Mononuclear cell (primary cell): ENCODE results near the gene C9orf78. TPM values are rescaled to one million over a fixed set of nuclear protein-coding genes. Genes with fewer than 3 reads are reported as not detected.

Experiments used
- H3K27me3 ChIP-seq: 2 replicates; pipeline ENCODE4 v1.6.0; 2011; ENCODE audit warnings: low read length, control low read depth; ENCODE audit not compliant: insufficient read depth
- H3K4me1 ChIP-seq: 2 replicates; pipeline ENCODE4 v1.5.1; 2011; ENCODE audit warnings: mild to moderate bottlenecking, low read length, control low read depth; ENCODE audit not compliant: insufficient read depth
- H3K4me3 ChIP-seq: 2 replicates; pipeline ENCODE4 v1.5.1; 2011; ENCODE audit warnings: mild to moderate bottlenecking, low read length, moderate library complexity
- H3K9me3 ChIP-seq: 2 replicates; pipeline ENCODE4 v1.5.1; 2011; ENCODE audit warnings: low read depth, mild to moderate bottlenecking, control low read depth, low read length
- total RNA-seq: library from RNA; depleted of rRNA; stranded (reverse); fragments of >200 nt; gene quantifications from one replicate; pipeline ENCODE4 v1.2.3, GENCODE V29; 2012

The C9orf78 gene
- total RNA-seq, 1 donor: 169 TPM

DNA sequence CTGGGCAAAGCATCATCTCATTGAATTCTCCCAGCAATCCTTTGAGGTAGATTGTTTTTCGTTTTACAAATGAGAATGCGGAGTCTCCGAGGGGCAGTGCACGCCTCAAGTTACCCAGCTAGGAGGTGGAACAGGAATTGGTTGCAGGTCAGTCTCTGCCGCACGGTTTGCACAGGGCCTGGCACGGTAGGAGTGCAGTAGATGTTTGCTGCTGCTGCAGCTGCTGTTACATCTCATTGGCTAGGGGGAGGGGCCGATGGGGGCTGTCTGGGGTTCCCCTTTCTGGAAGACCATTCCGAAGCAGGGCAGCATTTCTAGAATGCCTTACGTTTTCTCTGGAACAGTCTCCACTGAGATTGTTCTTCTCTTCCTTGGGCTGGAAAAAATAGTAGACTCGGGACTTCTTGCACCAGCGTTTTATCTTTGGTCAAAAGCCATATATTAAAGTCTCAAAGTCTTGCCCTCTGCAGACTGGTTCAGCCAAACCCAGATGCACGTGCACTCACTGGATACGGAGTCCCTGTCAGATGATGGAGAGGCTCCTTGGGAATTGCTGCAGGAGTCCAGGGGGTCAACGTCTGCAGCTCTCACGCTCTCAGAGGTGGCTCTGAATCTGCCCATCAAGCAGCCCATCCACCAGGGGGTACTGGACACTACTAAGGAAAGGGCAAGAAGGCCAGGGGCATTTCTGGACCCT lies 1.4 kb upstream of the C9orf78 start:
- Histone ChIP-seq H3K4me3 (peak overlapping the region; percentile 93), H3K27me3 (no peaks in the 10 kb centered on the region), H3K4me1 (peaks cover 51% of the 10 kb centered on the region), H3K9me3 (no peaks in the 10 kb centered on the region)

- H3K9me3 ChIP-seq: no peaks in the 10 kb centered on the region
- H3K4me3 ChIP-seq: peak overlapping the region; percentile 93
- no peaks in the 10 kb centered on the region for H3K27me3 ChIP-seq
- peaks cover 51% of the 10 kb centered on the region for H3K4me1 ChIP-seq
Observed at GRCh38 chr9:129835860-129836223, 767 bp upstream of the C9orf78 start.

DNA sequence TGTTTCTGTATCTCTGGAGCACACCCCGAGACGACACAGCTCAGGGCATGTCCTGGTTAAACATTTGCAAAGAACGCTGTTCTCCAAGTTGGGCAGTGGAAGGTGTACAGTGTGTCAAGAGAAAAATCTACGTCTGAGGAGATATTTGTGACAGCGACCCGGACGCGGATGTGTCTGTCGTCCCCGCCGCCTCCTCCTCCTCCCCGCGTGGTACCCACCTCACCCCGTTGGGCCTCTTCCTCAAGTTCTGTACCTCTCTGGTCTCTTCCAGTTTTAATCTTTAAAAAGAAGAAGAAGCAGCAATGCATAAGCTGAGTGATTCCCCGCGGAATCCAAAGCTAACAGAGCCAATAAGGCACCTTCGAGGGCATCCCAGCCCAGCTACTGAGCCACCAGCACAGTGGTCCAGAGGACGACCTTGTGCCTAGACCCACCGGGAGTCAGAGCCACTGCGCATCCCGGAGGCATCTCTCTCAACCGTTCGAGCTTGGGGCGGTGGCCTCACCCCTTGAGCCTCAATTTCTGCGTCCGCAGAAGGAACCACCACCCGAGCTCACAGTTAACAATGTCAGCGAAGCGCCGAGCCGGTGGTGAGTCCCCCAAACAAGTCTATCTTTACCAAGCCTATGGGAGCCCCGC lies 467 bp downstream of the C9orf78 start:
- Histone ChIP-seq H3K4me1 (peaks cover 43% of the 10 kb centered on the region), H3K4me3 (peak overlapping the region; percentile 93), H3K9me3 (no peaks in the 10 kb centered on the region), H3K27me3 (no peaks in the 10 kb centered on the region)

DNA sequence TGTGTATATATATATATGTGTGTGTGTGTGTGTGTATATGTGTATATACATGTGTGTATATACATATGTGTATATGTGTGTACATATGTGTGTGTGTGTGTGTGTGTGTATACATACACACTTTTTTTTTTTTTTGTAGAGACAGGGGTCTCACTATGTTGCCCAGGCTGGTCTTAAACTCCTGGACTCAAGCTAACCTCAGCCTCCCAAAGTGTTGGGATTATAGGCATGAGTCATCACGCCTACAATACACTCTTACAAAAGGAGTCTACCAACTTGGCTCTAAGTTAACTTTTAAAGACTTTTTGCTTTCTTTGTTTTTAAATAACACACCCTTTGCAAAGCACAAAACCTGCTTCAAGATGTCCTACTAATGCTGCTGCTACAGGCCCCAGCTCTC lies 2.1 kb downstream of the C9orf78 start:
- Histone ChIP-seq H3K4me1 (peaks cover 31% of the 10 kb centered on the region), H3K27me3 (no peaks in the 10 kb centered on the region), H3K4me3 (no peak overlapping the region), H3K9me3 (no peaks in the 10 kb centered on the region)

GRCh38 chr9:129828969-129829368 lies 6.1 kb downstream of the C9orf78 start:
- Histone ChIP-seq H3K4me3 (no peak overlapping the region), H3K4me1 (peaks cover 9% of the 10 kb centered on the region)

DNA sequence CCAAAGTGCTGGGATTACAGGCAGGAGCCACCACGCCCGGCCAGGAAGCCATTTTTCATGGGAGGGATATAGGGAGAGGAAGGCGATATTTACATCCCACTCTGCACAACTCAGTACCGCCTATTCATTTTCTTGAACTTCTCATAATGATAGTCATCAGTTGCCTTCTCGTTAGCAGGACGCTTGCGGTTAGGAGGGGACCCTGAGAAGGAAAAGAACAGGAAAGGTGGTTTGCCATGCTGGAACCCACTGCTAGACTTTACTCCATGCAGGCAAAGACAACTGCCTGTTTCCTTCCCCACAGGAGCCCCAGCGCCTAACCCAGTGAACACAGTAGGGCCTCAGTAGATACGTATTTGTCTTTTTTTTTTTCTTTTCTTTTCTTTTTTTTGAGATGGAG lies 7.0 kb downstream of the C9orf78 start:
- Histone ChIP-seq H3K9me3 (no peaks in the 10 kb centered on the region), H3K4me1 (peaks cover 1% of the 10 kb centered on the region), H3K4me3 (no peak overlapping the region), H3K27me3 (no peaks in the 10 kb centered on the region)

More at GRCh38 chr9:129828969-129829368, 6.1 kb downstream of the C9orf78 start:
- H3K27me3 ChIP-seq: no peaks in the 10 kb centered on the region
- H3K9me3 ChIP-seq: no peaks in the 10 kb centered on the region

- Histone ChIP-seq H3K4me1 (peaks cover 10% of the 10 kb centered on the region), H3K4me3 (no peak overlapping the region), H3K27me3 (no peaks in the 10 kb centered on the region), H3K9me3 (no peaks in the 10 kb centered on the region)
Observed at GRCh38 chr9:129826759-129827158, 8.3 kb downstream of the C9orf78 start.

- H3K4me3 ChIP-seq: no peak overlapping the region
- H3K4me1 ChIP-seq: peaks cover 10% of the 10 kb centered on the region
- H3K27me3 ChIP-seq: no peaks in the 10 kb centered on the region
- no peaks in the 10 kb centered on the region for H3K9me3 ChIP-seq
Observed at GRCh38 chr9:129826344-129826743, 8.7 kb downstream of the C9orf78 start.

DNA sequence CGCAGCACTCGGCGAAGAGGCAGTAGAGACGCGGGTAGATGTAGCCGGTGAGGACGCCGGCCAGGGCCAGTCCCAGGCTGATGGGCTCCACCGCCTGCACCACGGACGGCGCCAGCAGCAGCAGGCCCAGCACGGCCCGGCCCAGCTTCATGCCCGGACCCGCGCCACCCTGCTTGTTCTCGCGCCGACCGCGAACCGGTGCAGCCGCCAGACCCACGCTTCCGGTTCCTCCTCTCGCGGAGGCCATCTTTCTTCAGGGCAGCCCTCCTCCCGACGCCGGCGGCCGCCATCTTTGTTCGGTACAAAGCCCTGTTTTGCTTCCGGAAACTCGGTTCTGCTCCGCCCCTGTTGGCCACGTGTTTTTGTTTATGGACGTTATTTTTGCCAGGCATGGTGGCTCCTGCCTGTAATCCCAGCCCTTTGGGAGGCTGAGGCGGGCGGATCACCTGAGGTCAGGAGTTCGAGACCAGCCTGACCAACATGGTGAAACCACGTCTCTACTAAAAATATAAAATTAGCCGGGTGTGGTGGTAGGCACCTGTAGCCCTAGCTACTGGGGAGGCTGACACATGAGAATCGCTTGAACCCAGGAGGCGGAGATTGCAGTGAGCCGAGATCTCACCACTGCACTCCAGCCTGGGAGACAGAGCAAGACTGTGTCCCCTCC lies 11.0 kb downstream of the C9orf78 start, which contains the start of gene TOR1A:
Gene TOR1A, minus strand, starts transcription at position 202 of the 667 bp plus-strand sequence. Its CDS starts 51 bp downstream, at position 151.
- no peaks in the 10 kb centered on the region for H3K9me3 ChIP-seq
- no peaks in the 10 kb centered on the region for H3K27me3 ChIP-seq
- peak within 1 kb of the TSS; percentile 67 for H3K4me3 ChIP-seq
- H3K4me1 ChIP-seq: peaks cover 10% of the 10 kb centered on the region

GRCh38 chr9:129823542-129823934 lies 11.5 kb downstream of the C9orf78 start:
- peaks cover 11% of the 10 kb centered on the region for H3K4me1 ChIP-seq
- peak overlapping the region; percentile 67 for H3K4me3 ChIP-seq
- no peaks in the 10 kb centered on the region for H3K27me3 ChIP-seq
- H3K9me3 ChIP-seq: no peaks in the 10 kb centered on the region

- H3K9me3 ChIP-seq: no peaks in the 10 kb centered on the region
Observed at GRCh38 chr9:129822898-129823541, 12.1 kb downstream of the C9orf78 start.

DNA sequence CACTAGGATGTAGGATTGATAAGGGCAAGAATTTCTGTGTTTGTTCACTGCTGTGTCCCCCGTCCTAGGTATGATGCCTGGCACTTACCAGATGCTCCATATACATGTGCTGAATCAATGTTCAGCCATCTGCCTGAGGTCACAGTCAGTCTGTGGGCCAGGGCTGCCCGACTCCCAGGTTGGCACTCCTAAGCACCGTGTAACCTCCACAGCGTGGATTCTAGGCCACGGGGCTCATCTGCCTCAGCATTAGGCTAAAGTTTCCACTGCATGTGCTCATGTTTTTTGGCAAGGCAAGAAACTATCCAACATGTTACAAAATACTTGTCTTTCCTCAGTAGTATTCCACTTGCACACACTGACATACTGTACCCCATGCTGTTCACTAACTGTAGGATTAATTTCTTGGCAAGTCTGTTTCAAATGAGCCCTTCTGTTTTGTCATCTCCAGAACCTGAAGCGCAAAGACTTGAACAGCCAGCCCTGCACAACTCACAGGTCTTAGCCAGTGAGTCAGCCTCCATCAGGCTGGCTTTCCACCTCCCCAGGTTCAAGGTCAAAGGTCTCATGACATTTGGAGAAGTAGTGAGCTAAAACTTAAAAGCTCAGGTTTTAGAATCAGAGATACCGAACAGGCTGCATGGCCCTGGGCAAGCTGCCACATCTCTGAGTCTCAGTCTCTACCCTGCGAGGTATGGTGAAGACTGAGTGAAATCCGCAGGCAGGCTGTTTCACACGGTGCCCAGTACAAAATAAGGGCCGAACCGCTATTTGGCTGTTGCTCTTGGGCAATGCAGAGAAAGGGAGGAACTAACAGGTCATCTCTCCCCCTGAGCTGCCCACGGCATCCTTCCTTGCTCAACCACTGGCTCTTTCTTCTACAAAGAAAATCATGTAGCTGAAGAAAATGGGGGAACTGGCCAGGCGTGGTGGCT lies 18.3 kb downstream of the C9orf78 start:
- Histone ChIP-seq H3K27me3 (no peaks in the 10 kb centered on the region), H3K4me1 (peaks cover 24% of the 10 kb centered on the region), H3K9me3 (no peaks in the 10 kb centered on the region), H3K4me3 (no peak overlapping the region)

More at GRCh38 chr9:129822898-129823541, 12.1 kb downstream of the C9orf78 start:
- Histone ChIP-seq H3K27me3 (no peaks in the 10 kb centered on the region), H3K4me3 (peak overlapping the region; percentile 41), H3K4me1 (peaks cover 16% of the 10 kb centered on the region)

- Histone ChIP-seq H3K4me3 (no peak overlapping the region), H3K27me3 (no peaks in the 10 kb centered on the region), H3K9me3 (no peaks in the 10 kb centered on the region), H3K4me1 (peaks cover 24% of the 10 kb centered on the region)
Observed at GRCh38 chr9:129815278-129815677, 19.8 kb downstream of the C9orf78 start.
